SK-N-SH (cell line): ENCODE data around the gene KIF1A. TPM values are rescaled to one million over a fixed set of nuclear protein-coding genes. Genes with fewer than 3 reads are reported as not detected.

Source experiments
- CTCF ChIA-PET: fragments of 300-600, 350-600 bp; formaldehyde crosslinking; extraction: SDS; loops from one replicate; lab custom pipeline; 2021; lab: Yijun Ruan, JAX
- POLR2A ChIA-PET: fragments of 350-600 bp; sonication (Branson Sonifier 250); formaldehyde crosslinking; extraction: SDS; loops from one replicate; lab custom pipeline; 2020; ENCODE audit warnings: antibody characterized with exemption, inconsistent platforms; lab: Yijun Ruan, JAX
- DNase-seq: peaks from one replicate; pipeline ENCODE4 v3.0.0; 2012
- H2AFZ ChIP-seq: fragments of 200-600 bp; sonication (generic); 2 replicates; pipeline ENCODE4 v1.8.1; 2016; ENCODE audit warnings: antibody characterized with exemption, mild to moderate bottlenecking, low read depth
- H3F3A ChIP-seq: fragments of 200-600 bp; sonication (generic); replicated peaks from 2 replicates; pipeline ENCODE3; 2016; ENCODE audit warnings: antibody characterized with exemption, mild to moderate bottlenecking; ENCODE audit not compliant: insufficient read depth
- H3K27ac ChIP-seq, 2 experiments: fragments of 200-500 bp in 1 of 2; fragments of 200-600 bp in 1 of 2; sonication (Bioruptor generic) in 1 of 2; sonication (generic), shearing (Covaris generic) in 1 of 2; 2 replicates each; pipeline versions ENCODE4 v1.5.1 to v1.6.1; 2014 to 2016; ENCODE audit warnings: low read depth in 2 of 2, inconsistent platforms in 1 of 2, low read length in 1 of 2, mild to moderate bottlenecking in 1 of 2, mixed read lengths in 1 of 2
- H3K27me3 ChIP-seq: fragments of 200-600 bp; sonication (generic), shearing (Covaris generic); 2 replicates; pipeline ENCODE4 v1.6.1; 2016; ENCODE audit warnings: mixed run types; ENCODE audit not compliant: insufficient read depth
- H3K36me3 ChIP-seq, 2 experiments: fragments of 200-500 bp in 1 of 2; fragments of 200-600 bp in 1 of 2; sonication (Bioruptor generic) in 1 of 2; sonication (generic) in 1 of 2; replicated peaks in 1 of 2; 2 replicates each; pipeline versions ENCODE3 to v1.5.1; 2014 to 2016; ENCODE audit warnings: low read length in 1 of 2, mild to moderate bottlenecking in 1 of 2; ENCODE audit not compliant: insufficient read depth in 2 of 2, control insufficient read depth in 1 of 2
- H3K4me1 ChIP-seq, 2 experiments: fragments of 200-500 bp in 1 of 2; fragments of 200-600 bp in 1 of 2; sonication (Bioruptor generic) in 1 of 2; sonication (generic), shearing (Covaris generic) in 1 of 2; 2 replicates each; pipeline versions ENCODE4 v1.5.1 to v1.6.1; 2014 to 2016; ENCODE audit warnings: low read depth in 1 of 2, low read length in 1 of 2, mixed run types in 1 of 2; ENCODE audit not compliant: insufficient read depth in 2 of 2, control insufficient read depth in 1 of 2
- H3K4me2 ChIP-seq: fragments of 200-600 bp; sonication (generic), shearing (Covaris generic); 2 replicates; pipeline ENCODE4 v1.6.1; 2017; ENCODE audit warnings: mixed run types
- H3K4me3 ChIP-seq, 2 experiments: fragments of 200-500 bp in 1 of 2; fragments of 200-600 bp in 1 of 2; sonication (Bioruptor generic) in 1 of 2; sonication (generic), shearing (Covaris generic) in 1 of 2; 2 replicates each; pipeline versions ENCODE4 v1.5.1 to v1.8.1; 2014 to 2016; ENCODE audit warnings: low read depth in 2 of 2, inconsistent platforms in 1 of 2, low read length in 1 of 2, mild to moderate bottlenecking in 1 of 2, mixed read lengths in 1 of 2, moderate library complexity in 1 of 2
- H3K79me2 ChIP-seq: fragments of 200-600 bp; sonication (generic); 2 replicates; pipeline ENCODE4 v1.8.1; 2017; ENCODE audit warnings: mild to moderate bottlenecking; ENCODE audit not compliant: insufficient read depth
- H3K9ac ChIP-seq: fragments of 200-600 bp; sonication (generic); 2 replicates; pipeline ENCODE4 v1.6.1; 2017; ENCODE audit warnings: mixed run types
- H3K9me2 ChIP-seq: fragments of 200-600 bp; sonication (generic); 2 replicates; pipeline ENCODE4 v1.6.1; 2017; ENCODE audit warnings: mixed run types
- H3K9me3 ChIP-seq: fragments of 200-600 bp; sonication (generic); 2 replicates; pipeline ENCODE4 v1.6.1; 2017; ENCODE audit warnings: mixed run types, mild to moderate bottlenecking, moderate library complexity
- H4K20me1 ChIP-seq: fragments of 200-600 bp; sonication (generic); 2 replicates; pipeline ENCODE4 v1.6.1; 2017; ENCODE audit warnings: mild to moderate bottlenecking, mixed run types; ENCODE audit not compliant: insufficient read depth
- GABPA ChIP-seq: IDR thresholded peaks from 2 replicates; pipeline ENCODE4 v1.4.0; 2012; ENCODE audit warnings: low read depth, mild to moderate bottlenecking
- NRF1 ChIP-seq: IDR thresholded peaks from 2 replicates; pipeline ENCODE4 v1.6.1; 2012; ENCODE audit warnings: low read depth, mild to moderate bottlenecking, low read length
- POLR2AphosphoS5 ChIP-seq: IDR thresholded peaks from 2 replicates; pipeline ENCODE4 v1.6.1; 2012; ENCODE audit warnings: low read depth, low read length
- RAD21 ChIP-seq: IDR thresholded peaks from 2 replicates; pipeline ENCODE4 v1.6.1; 2012; ENCODE audit warnings: mild to moderate bottlenecking, low read length
- RFX5 ChIP-seq: IDR thresholded peaks from 2 replicates; pipeline ENCODE4 v1.6.1; 2012; ENCODE audit warnings: mild to moderate bottlenecking, improper control_type of control experiment, low read length
- WGBS: methylation state at CpG from one replicate; pipeline ENCODE4 v1.1.6; 2017; ENCODE audit warnings: low lambda C conversion rate; 5-methylcytosine and 5-hydroxymethylcytosine counted together
- polyA plus RNA-seq, 3 experiments: library from polyadenylated mRNA; depleted of rRNA; stranded (reverse); fragments of >200 nt; gene quantifications; 2 replicates each; pipeline ENCODE4 v1.2.3, GENCODE V29; 2012
- TF ChIP-seq, protein P1 (sequence below): IDR thresholded peaks from 2 replicates; pipeline ENCODE4; 2012

The KIF1A gene
- polyA plus RNA-seq, 1 of the 3 experiments (the other 2 are of a cell fraction), result 0.21 TPM

DNA sequence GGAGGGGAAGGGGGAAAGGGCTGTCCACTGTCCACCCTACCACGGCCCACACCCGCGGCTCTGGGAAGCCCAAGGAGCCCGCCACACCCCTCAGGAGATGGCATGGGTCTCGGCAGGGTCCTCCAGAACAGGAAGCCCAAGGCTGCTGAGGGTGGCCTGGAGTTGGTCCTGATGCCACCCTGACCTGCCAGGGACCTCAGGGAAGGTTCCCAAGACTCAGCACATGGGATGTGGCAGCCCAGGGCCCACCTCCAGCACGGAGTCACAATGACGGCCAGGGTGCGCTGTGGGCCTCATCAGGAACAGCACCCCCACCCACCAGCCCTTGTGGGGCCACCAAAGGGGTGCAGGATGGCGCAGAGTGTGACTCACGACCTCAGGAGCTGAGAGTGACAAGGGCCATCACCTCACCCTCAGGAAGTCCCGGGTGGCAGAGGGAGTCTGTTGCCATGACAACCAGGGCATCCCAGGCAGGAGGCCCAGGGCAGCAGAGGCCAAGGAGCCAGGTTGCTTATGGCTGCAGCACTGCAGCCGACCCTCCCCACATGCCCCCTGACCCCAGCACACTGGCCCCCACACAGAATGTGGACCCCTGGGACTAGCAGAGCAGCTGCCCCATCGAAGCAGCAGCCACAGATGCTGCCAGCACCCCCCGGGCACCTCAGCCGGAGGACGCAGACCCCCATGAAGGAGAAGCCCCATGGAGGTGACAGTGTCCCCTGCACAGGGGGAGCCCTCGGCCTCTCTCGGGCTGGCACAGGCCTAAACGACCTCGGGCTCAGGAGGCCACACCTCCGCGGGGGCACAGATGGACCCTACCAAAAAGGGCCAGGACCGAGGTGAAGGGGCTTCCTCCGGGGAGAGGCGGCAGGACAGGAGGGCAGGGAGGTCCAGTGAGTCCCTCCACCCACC lies 34.3 kb downstream of the KIF1A start:
- H2AFZ ChIP-seq, result no peak overlapping the region
- no peaks in the 10 kb centered on the region for H3F3A ChIP-seq
- no peaks in the 10 kb centered on the region for H3K36me3 ChIP-seq
- no peaks in the 10 kb centered on the region for H3K79me2 ChIP-seq
- DNase-seq, result no peak
- no peaks in the 10 kb centered on the region for H4K20me1 ChIP-seq
- ChIA-PET POLR2A (no interaction called here), CTCF (interaction anchor here (1.3 kb wide), 1 partner anchor 12 kb away, joined by 3 read pairs; no protein-coding TSS in a partner anchor)
- H3K9me2 ChIP-seq, result no peaks in the 10 kb centered on the region
- no peak overlapping the region for H3K4me3 ChIP-seq
- no peak overlapping the region for H3K9ac ChIP-seq
- no peaks in the 10 kb centered on the region for H3K27me3 ChIP-seq
- TF ChIP-seq RAD21, result no peak
- TF ChIP-seq, protein P1, sequence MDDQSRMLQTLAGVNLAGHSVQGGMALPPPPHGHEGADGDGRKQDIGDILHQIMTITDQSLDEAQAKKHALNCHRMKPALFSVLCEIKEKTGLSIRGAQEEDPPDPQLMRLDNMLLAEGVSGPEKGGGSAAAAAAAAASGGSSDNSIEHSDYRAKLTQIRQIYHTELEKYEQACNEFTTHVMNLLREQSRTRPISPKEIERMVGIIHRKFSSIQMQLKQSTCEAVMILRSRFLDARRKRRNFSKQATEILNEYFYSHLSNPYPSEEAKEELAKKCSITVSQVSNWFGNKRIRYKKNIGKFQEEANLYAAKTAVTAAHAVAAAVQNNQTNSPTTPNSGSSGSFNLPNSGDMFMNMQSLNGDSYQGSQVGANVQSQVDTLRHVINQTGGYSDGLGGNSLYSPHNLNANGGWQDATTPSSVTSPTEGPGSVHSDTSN, result no peak
- no peak for TF ChIP-seq POLR2AphosphoS5
- TF ChIP-seq NRF1, result no peak
- no peak for TF ChIP-seq RFX5
- no peaks in the 10 kb centered on the region for H3K4me1 ChIP-seq
- H3K9me3 ChIP-seq, result no peaks in the 10 kb centered on the region
- 86% methylated on average over 3 of the region's 25 CpGs for WGBS
- no peak overlapping the region for H3K4me2 ChIP-seq
- H3K27ac ChIP-seq, result no peak overlapping the region

DNA sequence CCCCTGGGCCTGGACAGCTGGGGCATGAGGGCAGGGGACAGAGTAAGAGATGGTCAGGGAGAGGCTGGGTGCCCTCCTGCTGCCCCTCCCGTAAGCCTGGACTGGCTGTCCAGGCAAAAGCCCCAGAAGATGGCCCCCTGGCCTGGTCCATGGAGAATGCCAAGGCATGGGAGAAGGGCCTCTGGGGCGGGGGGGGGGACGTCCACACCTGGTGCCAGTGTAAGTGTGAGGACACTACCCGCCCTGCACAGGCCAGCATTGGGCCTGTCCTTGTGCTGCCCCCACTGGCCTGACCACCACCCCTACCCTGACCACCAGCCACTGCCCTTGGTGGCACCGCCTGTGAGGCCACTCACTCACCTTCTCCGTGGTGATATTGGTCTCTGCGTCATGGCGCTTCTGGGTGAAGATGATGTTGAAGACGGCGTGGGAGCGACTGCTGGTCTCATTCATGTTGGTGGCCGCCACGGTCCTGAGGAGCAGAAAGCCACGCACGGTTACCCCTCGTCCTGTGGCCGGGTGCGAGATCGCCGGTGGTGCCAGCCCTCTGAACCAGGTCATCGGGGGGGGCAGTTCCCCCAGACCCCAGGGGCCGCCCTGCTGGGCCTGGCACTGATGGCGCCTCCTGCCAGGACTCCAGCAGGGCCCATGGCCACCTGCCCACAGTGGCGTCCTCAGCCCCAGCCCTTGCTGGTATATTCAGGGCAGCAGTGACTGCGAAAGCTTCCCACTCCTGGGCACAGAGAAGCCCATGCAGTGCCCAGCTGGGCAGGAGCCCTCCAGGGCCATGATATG lies 35.2 kb downstream of the KIF1A start:
- ChIA-PET CTCF (interaction anchor here (1.3 kb wide), 1 partner anchor 13 kb away, joined by 3 read pairs; no protein-coding TSS in a partner anchor), POLR2A (no interaction called here)
- no peaks in the 10 kb centered on the region for H3K36me3 ChIP-seq
- H3K9me3 ChIP-seq, result no peaks in the 10 kb centered on the region
- no peak overlapping the region for H3K4me3 ChIP-seq
- DNase-seq, result no peak
- no peaks in the 10 kb centered on the region for H4K20me1 ChIP-seq
- TF ChIP-seq GABPA, result no peak
- TF ChIP-seq, protein P1, result no peak
- H3K4me1 ChIP-seq, result no peaks in the 10 kb centered on the region
- H3F3A ChIP-seq, result no peaks in the 10 kb centered on the region
- H3K9me2 ChIP-seq, result no peaks in the 10 kb centered on the region
- no peak overlapping the region for H3K4me2 ChIP-seq
- 81% methylated on average over 6 of the region's 25 CpGs for WGBS
- H2AFZ ChIP-seq, result no peak overlapping the region
- H3K27ac ChIP-seq, result no peak overlapping the region
- no peaks in the 10 kb centered on the region for H3K27me3 ChIP-seq
- no peak overlapping the region for H3K9ac ChIP-seq
- H3K79me2 ChIP-seq, result no peaks in the 10 kb centered on the region
